KOPT-K1 (cell line): ENCODE measurements around the gene CARD11.

Experiments used
- H3K27ac ChIP-seq: fragments of 200-600 bp; sonication (generic); 2 replicates; pipeline ENCODE4 v1.5.1; 2016; ENCODE audit warnings: antibody characterized with exemption, mild to moderate bottlenecking, low read depth, low read length; ENCODE audit not compliant: poor library complexity, severe bottlenecking
- H3K36me3 ChIP-seq: fragments of 200-600 bp; sonication (generic); 2 replicates; pipeline ENCODE4 v1.5.1; 2017; ENCODE audit warnings: antibody characterized with exemption, mild to moderate bottlenecking, low read length, moderate library complexity; ENCODE audit not compliant: insufficient read depth
- H3K9me3 ChIP-seq: fragments of 200-600 bp; sonication (generic); 2 replicates; pipeline ENCODE4 v1.5.1; 2017; ENCODE audit warnings: antibody characterized with exemption, low read length, mild to moderate bottlenecking; ENCODE audit not compliant: insufficient read depth, poor library complexity, severe bottlenecking

The CARD11 gene

DNA sequence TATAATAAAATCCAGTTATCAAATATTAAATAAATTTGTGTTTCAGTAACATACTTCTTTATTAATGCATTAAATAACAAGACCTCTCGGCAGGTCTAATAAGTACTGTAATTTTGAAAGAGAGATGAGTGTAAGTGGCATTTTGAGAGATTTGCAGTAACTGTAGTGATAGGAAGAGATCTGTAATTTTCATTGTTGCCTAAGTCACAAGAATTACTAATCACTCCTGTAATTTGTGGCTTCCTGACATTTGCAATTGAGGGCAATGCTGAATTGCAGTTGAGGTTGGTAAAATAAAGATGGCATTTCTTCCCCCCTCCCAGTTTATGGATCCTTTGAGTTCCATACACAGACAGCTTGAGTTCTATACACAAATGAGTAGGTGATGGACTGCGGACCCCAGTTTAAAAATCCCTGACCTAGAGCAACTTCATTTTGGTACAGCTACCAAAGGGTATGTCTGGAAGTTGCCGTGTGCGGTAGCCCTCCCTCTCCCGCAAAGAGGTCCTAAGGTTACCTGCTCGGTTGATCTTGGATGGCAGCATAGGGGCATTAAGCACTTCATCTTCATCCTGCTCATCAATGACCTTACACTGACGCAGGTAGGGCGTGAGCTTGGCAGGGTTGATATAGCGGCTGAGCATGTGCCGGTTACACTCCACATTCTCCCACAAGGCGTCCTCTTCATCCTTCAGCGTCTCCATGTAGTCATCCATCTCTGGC, 96.4 kb downstream of the CARD11 start:
- H3K9me3 ChIP-seq, result peaks cover 26% of the 10 kb centered on the region
- no peak overlapping the region for H3K27ac ChIP-seq
- peaks cover 43% of the 10 kb centered on the region for H3K36me3 ChIP-seq

DNA sequence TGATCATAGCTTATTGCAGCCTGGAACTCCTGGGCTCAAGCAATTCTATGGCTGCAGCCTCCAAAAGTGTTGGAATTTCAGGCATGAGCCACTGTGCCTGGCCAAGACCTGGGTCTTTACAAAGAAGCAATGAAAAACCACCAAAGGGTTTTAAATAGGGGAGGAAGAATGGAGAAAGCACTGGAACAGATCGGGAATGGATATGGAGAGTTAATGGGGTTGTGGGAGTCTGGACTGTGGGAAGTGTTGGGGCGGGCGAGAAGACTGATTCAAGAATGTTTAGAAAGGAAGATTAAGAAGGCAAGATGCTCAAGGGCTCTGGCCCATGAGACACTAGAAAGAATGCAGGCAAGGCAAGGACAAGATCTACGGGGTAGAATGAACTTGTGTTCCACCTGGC, 98.5 kb downstream of the CARD11 start:
- H3K36me3 ChIP-seq, result peaks cover 37% of the 10 kb centered on the region
- peaks cover 11% of the 10 kb centered on the region for H3K9me3 ChIP-seq
- H3K27ac ChIP-seq, result no peak overlapping the region

DNA sequence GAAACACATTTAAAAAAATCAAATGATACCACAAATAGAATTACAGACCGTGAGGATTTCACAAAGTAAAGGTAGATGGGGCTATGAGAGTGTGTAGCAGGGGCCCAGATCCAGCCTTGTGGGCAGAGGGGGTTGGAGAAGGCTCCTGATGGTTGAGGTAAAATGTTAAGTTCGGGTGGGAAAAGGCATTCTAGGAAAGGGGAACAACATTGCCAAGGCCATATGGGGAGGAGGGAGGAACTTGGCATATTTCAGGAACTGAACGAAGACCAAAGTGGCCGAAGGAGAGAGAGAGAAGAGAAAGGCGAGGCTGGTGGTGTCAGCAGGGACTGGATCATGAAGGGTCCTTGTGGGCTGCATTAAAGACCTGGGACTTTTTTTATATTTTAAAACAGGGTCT, 98.9 kb downstream of the CARD11 start:
- H3K27ac ChIP-seq, result no peak overlapping the region
- H3K36me3 ChIP-seq, result peaks cover 38% of the 10 kb centered on the region

GRCh38 chr7:2943851-2944601, 99.6 kb downstream of the CARD11 start:
- H3K9me3 ChIP-seq, result no peaks in the 10 kb centered on the region
- no peak overlapping the region for H3K27ac ChIP-seq
- H3K36me3 ChIP-seq, result peaks cover 46% of the 10 kb centered on the region

More for the DNA sequence above, 98.9 kb downstream of the CARD11 start:
- H3K9me3 ChIP-seq, result peaks cover 6% of the 10 kb centered on the region

DNA sequence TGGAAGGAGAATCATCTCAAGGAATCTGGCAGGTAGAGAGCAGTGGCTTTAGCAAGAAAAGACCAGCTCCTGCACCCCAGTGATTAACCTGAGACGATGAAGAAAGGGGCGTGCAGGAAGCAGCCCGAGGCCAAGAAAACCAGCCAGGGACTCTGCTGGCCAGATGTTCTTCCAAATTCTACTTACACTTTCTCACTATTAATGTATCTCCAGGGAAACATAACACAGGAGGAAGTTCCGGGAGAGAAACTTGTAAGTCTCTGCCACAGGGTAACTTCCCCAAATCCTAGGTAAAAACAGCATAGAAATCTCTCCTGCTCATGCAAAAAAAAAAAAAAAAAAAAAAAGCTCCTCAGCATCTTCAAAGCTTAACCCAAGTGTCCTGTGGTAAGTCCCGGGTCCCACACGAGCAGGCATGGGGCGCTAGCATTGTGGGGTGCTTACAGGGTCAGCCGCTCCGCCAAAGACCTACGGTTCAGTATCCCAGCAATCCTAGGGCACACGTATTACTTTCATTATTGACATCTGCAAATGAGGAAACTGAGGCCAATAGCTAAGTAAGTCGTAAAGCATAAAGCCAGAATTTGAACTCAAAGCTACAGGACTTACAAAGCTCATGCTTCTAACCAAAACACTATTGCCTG, 102.3 kb downstream of the CARD11 start:
- Histone ChIP-seq H3K27ac (no peak overlapping the region), H3K9me3 (no peaks in the 10 kb centered on the region), H3K36me3 (peaks cover 72% of the 10 kb centered on the region)

DNA sequence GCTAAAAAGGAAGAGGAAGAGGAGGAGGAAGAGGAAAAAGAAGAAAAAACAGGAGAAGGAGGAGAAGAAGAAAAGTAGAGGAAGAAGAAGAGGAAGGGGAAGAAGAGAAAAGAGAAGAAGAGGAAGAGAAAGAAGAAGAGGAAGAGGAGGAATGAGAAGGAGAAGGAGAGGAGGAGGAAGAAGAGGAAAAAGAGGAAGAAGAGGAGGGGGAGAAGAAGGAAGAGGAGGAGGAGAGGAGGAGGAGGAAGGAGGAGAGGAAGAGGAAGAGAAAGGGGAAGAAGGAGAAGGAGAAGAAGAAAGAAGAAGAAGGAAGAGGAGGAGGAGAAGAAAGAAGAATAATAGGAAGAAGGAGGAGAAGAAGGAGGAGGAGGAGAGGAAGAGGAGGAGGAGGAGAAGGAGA, 103.2 kb downstream of the CARD11 start:
- Histone ChIP-seq H3K27ac (no peak overlapping the region), H3K9me3 (no peaks in the 10 kb centered on the region), H3K36me3 (peaks cover 74% of the 10 kb centered on the region)

DNA sequence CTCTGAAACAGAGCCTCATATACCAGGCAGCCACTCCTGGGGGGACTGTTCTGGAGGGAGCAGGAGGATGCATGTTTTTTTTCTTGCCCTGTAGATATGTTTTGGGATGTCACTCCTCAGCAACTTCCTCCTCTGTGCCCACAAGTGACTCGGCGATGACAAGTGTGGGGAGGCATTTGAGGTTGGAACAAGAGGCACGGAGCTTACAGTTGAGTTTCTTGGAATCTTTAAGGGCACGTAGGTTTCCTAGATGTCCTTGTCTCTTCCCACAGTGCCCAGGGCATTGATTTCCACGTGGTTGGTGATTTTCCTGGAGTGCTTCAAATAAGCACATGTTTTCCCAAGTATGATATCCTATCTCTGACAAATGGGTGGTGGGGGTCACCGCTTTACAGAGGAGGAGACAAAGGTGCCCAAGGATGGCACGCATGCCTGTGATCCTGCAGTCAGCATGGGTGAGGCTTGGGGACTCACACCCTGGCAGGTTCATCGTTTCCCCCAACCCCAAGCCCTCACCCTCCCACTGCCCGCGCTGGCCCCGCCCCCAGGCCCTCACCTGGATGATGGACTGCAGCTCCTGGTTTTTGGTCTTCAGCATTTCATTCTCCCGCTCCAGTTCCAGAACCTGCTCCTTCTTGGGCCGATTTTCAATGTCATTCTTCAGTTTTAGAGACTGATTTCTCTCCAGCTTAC, 104.3 kb downstream of the CARD11 start:
- Histone ChIP-seq H3K27ac (no peak overlapping the region), H3K9me3 (no peaks in the 10 kb centered on the region), H3K36me3 (peaks cover 72% of the 10 kb centered on the region)

DNA sequence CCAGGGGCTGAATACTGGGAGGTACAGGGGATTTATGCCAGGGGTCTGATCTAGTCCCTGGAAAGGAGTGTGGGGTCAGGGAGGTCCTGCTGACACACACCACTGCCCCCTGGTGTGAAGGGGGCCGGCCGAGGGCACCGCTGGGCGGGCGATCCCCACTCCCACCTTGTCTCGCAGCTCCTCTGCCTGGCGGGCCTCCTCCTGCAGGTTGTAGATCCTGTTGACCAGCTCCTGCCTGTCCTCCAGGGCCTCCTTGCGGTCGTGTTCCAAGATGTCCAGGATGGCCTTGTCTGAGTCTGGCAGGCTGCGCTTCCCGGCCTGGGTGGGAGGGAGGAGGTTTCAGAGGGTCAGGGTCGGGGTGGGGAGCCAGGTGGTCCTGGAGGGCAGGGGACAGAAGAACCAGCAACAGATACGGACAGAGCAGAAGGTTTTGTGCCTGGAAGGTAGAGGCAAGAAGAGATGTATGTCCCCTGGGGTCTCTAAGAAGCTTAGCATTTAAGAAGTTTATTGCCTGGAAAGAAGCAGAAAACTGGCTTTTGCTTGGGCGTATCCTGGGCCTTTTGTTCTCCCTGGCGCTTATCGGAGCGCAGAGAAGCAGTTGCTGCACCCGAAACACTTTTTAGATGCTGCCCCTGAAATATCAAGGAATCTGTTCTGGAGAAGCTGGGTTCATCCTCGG, 105.0 kb downstream of the CARD11 start:
- Histone ChIP-seq H3K36me3 (peaks cover 72% of the 10 kb centered on the region), H3K27ac (no peak overlapping the region), H3K9me3 (no peaks in the 10 kb centered on the region)

DNA sequence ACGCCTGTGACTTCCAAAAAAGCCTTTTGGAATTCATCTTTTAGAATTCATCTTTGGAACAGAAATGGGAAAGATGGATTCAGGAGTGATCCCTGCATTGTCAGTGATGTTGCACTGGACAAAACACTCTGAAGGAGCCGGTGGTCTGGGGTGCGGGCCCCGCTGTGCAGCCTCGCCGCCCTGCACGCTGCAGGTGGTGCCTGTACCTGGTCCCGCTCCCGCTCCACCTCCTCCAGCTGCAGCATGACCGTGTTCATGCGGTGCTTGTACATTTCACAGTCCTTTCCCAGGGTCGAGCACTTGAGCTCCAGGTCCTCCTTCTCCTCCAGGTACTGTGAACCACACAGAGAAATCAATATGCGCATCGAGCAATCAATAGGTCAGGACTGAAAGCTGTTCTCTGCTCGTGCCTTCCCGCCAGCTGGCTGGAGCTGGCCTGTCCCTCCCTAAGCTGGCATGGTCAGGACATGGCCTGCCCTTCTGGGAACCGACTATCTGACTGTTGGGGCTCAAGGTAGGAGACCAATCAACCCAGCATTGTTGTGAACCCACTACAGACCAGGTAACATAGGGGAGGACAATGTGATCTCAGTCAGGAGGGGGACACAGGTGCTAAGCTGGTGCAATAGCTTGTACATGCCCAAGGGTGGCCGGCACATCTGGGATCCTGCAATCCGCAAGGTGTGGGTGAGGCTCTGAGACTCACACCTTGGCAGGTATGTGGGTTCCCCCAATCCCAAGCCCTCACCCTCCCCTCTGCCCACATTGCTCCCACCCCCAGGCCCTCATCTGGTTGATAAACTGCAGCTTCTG, 105.8 kb downstream of the CARD11 start:
- no peaks in the 10 kb centered on the region for H3K9me3 ChIP-seq
- H3K36me3 ChIP-seq, result peaks cover 72% of the 10 kb centered on the region

GRCh38 chr7:2936891-2937580, 106.6 kb downstream of the CARD11 start:
- Histone ChIP-seq H3K27ac (no peak overlapping the region), H3K36me3 (peaks cover 74% of the 10 kb centered on the region; the same call in 1 of the 2 replicates), H3K9me3 (no peaks in the 10 kb centered on the region)

More for the DNA sequence above, 105.8 kb downstream of the CARD11 start:
- H3K27ac ChIP-seq, result no peak overlapping the region

GRCh38 chr7:2936301-2936700, 107.4 kb downstream of the CARD11 start:
- Histone ChIP-seq H3K36me3 (peaks cover 78% of the 10 kb centered on the region; the same call in 1 of the 2 replicates), H3K9me3 (no peaks in the 10 kb centered on the region)

GRCh38 chr7:2934984-2935740, 108.5 kb downstream of the CARD11 start:
- Histone ChIP-seq H3K9me3 (no peaks in the 10 kb centered on the region), H3K36me3 (peaks cover 83% of the 10 kb centered on the region; the same call in 1 of the 2 replicates)

More at GRCh38 chr7:2936301-2936700, 107.4 kb downstream of the CARD11 start:
- H3K27ac ChIP-seq, result no peak overlapping the region

More at GRCh38 chr7:2934984-2935740, 108.5 kb downstream of the CARD11 start:
- H3K27ac ChIP-seq, result no peak overlapping the region
